A549 (cell line): ENCODE measurements around the gene LRRC71. TPM values are rescaled to one million over a fixed set of nuclear protein-coding genes. Genes with fewer than 3 reads are reported as not detected.

Experiments
- ATAC-seq, 2 experiments: fragments of 200-7000 bp in 1 of 2; fragments of >200 bp in 1 of 2; cut with Nextera tagmentation in 1 of 2; cut with Tn5 transposase in 1 of 2; 3 replicates each; pipeline versions ENCODE4 v1.8.0 to v1.9.1; 2018 to 2020; ENCODE audit warnings: mild to moderate bottlenecking in 1 of 2, moderate library complexity in 1 of 2
- CTCF ChIA-PET: fragments of 300-600 bp; sonication (Branson Sonifier 250); formaldehyde crosslinking; extraction: SDS; loops from one replicate; lab custom pipeline; 2021; ENCODE audit warnings: antibody characterized with exemption, inconsistent platforms; lab: Yijun Ruan, JAX
- POLR2A ChIA-PET: fragments of 350-600 bp; formaldehyde crosslinking; extraction: SDS; loops from one replicate; lab custom pipeline; 2021; ENCODE audit warnings: antibody characterized with exemption, inconsistent platforms; lab: Yijun Ruan, JAX
- DNase-seq, 2 experiments: peaks; one replicate each; pipeline versions ENCODE4 v3.0.0 to v3.0.0-alpha.2; 2011 to 2016; ENCODE audit warnings: low read depth in 1 of 2, low spot score in 1 of 2
- FAIRE-seq: peaks from 2 replicates; lab custom pipeline; 2011; peaks lifted over from hg19 to GRCh38; lab: Jason Lieb, UNC
- H3K27ac ChIP-seq, 2 experiments: fragments of >200 bp; sonication (Bioruptor Twin); formaldehyde crosslinking; 3 replicates each; pipeline ENCODE4 v1.5.1; 2016 to 2017
- H3K4me1 ChIP-seq: fragments of >200 bp; sonication (Bioruptor Twin); formaldehyde crosslinking; 3 replicates; pipeline ENCODE4 v1.6.1; 2016
- H3K4me2 ChIP-seq: fragments of >200 bp; sonication (Bioruptor Twin); formaldehyde crosslinking; 3 replicates; pipeline ENCODE4 v1.6.1; 2016
- H3K4me3 ChIP-seq: fragments of >200 bp; sonication (Bioruptor Twin); formaldehyde crosslinking; 3 replicates; pipeline ENCODE4 v1.5.1; 2016
- H3K9me3 ChIP-seq: fragments of >200 bp; sonication (Bioruptor Twin); formaldehyde crosslinking; 3 replicates; pipeline ENCODE4 v1.6.1; 2016
- BHLHE40 ChIP-seq: IDR thresholded peaks from 2 replicates; pipeline ENCODE4 v1.6.1; 2012; ENCODE audit warnings: low read depth, low read length, inconsistent platforms
- CBX2 ChIP-seq: fragments of 200-600 bp; sonication (generic); IDR thresholded peaks from 2 replicates; pipeline ENCODE4 v1.6.1; 2016; ENCODE audit warnings: low read depth, mild to moderate bottlenecking, borderline replicate concordance
- EHMT2 ChIP-seq: fragments of 200-600 bp; sonication (generic); IDR thresholded peaks from 2 replicates; pipeline ENCODE4 v1.6.1; 2016; ENCODE audit warnings: antibody characterized with exemption, low read depth, mild to moderate bottlenecking, moderate library complexity
- FOSB ChIP-seq: fragments of 250-450 bp; sonication (Bioruptor Pico); IDR thresholded peaks from 2 replicates; pipeline ENCODE4 v1.5.0; 2020; ENCODE audit warnings: mild to moderate bottlenecking, moderate library complexity
- GATA3 ChIP-seq: IDR thresholded peaks from 2 replicates; pipeline ENCODE4 v1.6.1; 2012; ENCODE audit warnings: borderline replicate concordance
- HOXA7 ChIP-seq: fragments of 250-450 bp; sonication (Bioruptor Pico); IDR thresholded peaks from 2 replicates; pipeline ENCODE4 v1.5.0; 2020; ENCODE audit warnings: mild to moderate bottlenecking, moderate library complexity
- HOXB5 ChIP-seq: fragments of 250-450 bp; sonication (Bioruptor Pico); IDR thresholded peaks from 2 replicates; pipeline ENCODE4 v1.5.0; 2020; ENCODE audit warnings: mild to moderate bottlenecking, moderate library complexity
- JUN ChIP-seq, 2 experiments: fragments of >200 bp; sonication (Bioruptor Twin); formaldehyde crosslinking; IDR thresholded peaks; 2 replicates in 1 of 2; 3 replicates in 1 of 2; pipeline ENCODE4 v1.6.1; 2016 to 2017
- MAFK ChIP-seq: fragments of 450-650 bp; IDR thresholded peaks from 2 replicates; pipeline ENCODE4 v1.6.1; 2014; ENCODE audit not compliant: partially characterized antibody
- NPAS2 ChIP-seq: fragments of 250-450 bp; sonication (Bioruptor Pico); IDR thresholded peaks from 2 replicates; pipeline ENCODE4 v1.8.0; 2022; ENCODE audit warnings: mild to moderate bottlenecking, moderate library complexity, borderline replicate concordance
- NR3C1 ChIP-seq: fragments of >200 bp; sonication (Bioruptor Twin); formaldehyde crosslinking; IDR thresholded peaks from 3 replicates; pipeline ENCODE4 v1.6.1; 2017
- POLR2AphosphoS2 ChIP-seq: conservative IDR thresholded peaks from 2 replicates; pipeline ENCODE4 v1.6.1; 2012; ENCODE audit warnings: low read length, improper control_type of control experiment, inconsistent platforms
- RAD21 ChIP-seq, 2 experiments: fragments of >200 bp in 1 of 2; sonication (Bioruptor Twin) in 1 of 2; formaldehyde crosslinking in 1 of 2; IDR thresholded peaks in 1 of 2; conservative IDR thresholded peaks in 1 of 2; 2 replicates in 1 of 2; 3 replicates in 1 of 2; pipeline ENCODE4 v1.6.1; 2012 to 2018; ENCODE audit warnings: inconsistent platforms in 1 of 2
- RARB ChIP-seq: fragments of 250-450 bp; sonication (Bioruptor Pico); IDR thresholded peaks from 2 replicates; pipeline ENCODE4 v1.8.0; 2021; ENCODE audit warnings: mild to moderate bottlenecking, moderate library complexity
- REST ChIP-seq: fragments of 200-600 bp; sonication (generic); IDR thresholded peaks from 2 replicates; pipeline ENCODE4 v1.6.1; 2016; ENCODE audit warnings: antibody characterized with exemption, mild to moderate bottlenecking, moderate library complexity
- RFX5 ChIP-seq: fragments of 450-650 bp; IDR thresholded peaks from 2 replicates; pipeline ENCODE4 v1.7.1; 2014; ENCODE audit warnings: antibody characterized with exemption, mild to moderate bottlenecking, moderate library complexity
- RNF2 ChIP-seq: fragments of 200-600 bp; sonication (generic); IDR thresholded peaks from 2 replicates; pipeline ENCODE4 v1.6.1; 2016; ENCODE audit warnings: low read depth, mild to moderate bottlenecking, antibody characterized with exemption, moderate library complexity, borderline replicate concordance
- TFCP2L1 ChIP-seq: fragments of 250-450 bp; sonication (Bioruptor Pico); IDR thresholded peaks from 2 replicates; pipeline ENCODE4 v1.5.0; 2021; ENCODE audit warnings: mild to moderate bottlenecking
- WGBS: methylation state at CpG from one replicate; pipeline ENCODE4 v1.1.6; 2017; ENCODE audit errors: missing lambda C conversion rate; 5-methylcytosine and 5-hydroxymethylcytosine counted together
- polyA plus RNA-seq, 4 experiments: library from polyadenylated mRNA; depleted of rRNA in 3 of 4; stranded (reverse); fragments of >200 nt; fragmentation: RNase III in 1 of 4; extraction: RNeasy Plus Mini Kit Qiagen cat#74134 plus additional on column Dnase treatment in 1 of 4; gene quantifications; 2 replicates in 3 of 4; 3 replicates in 1 of 4; pipeline ENCODE4 v1.2.3, GENCODE V29; 2011 to 2017
- TF ChIP-seq, protein P1 (sequence below): fragments of 250-450 bp; sonication (Bioruptor Pico); IDR thresholded peaks from 2 replicates; pipeline ENCODE4 v1.5.0; 2020; ENCODE audit warnings: low read depth, mild to moderate bottlenecking, moderate library complexity
- TF ChIP-seq, protein P2 (sequence below): IDR thresholded peaks from 2 replicates; pipeline ENCODE4 v1.6.1; 2012; ENCODE audit warnings: low read depth, borderline replicate concordance
- TF ChIP-seq, protein P3 (sequence below): fragments of 450-650 bp; IDR thresholded peaks from 2 replicates; pipeline ENCODE4 v1.6.1; 2014; ENCODE audit warnings: antibody characterized with exemption

LRRC71 gene
- polyA plus RNA-seq, 2 of the 4 experiments (the other 2 are of a cell fraction), result 0.10 TPM; not detected in 1

DNA sequence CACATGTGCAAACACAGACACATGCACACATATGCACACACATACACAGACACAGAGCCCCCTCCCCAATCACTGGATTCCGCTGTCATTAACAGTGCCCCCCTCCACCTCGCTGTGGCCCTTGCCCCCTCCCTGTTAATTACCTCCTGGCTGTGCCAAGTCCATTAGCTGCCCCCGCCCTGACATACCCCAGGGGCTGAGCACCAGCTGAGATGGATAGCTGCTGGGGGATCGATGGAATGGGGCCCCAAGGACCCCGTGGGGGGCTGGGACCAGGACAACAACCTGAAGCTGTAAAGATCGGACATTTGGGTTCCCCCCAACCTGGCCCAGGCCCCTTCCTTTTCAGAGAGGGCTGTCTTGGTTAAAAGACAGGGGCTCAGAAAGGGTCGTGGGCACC lies 36.5 kb upstream of the LRRC71 start:
- no peak for DNase-seq
- H3K27ac ChIP-seq, result no peak overlapping the region
- H3K9me3 ChIP-seq, result no peaks in the 10 kb centered on the region
- H3K4me1 ChIP-seq, result no peaks in the 10 kb centered on the region
- TF ChIP-seq REST, result no peak
- ChIA-PET CTCF (interaction anchor here (0.9 to 20.8 kb wide), 12 partner anchors 8 to 222 kb away, joined by 3 to 341 read pairs (median 6); partner anchors contain the start of genes INSRR, LRRC71, NTRK1 and PEAR1), POLR2A (no interaction called here)
- no peak for ATAC-seq
- no peak overlapping the region for H3K4me3 ChIP-seq
- no peak for FAIRE-seq
- H3K4me2 ChIP-seq, result no peak overlapping the region
- 38% methylated on average over 4 of the region's 7 CpGs for WGBS

DNA sequence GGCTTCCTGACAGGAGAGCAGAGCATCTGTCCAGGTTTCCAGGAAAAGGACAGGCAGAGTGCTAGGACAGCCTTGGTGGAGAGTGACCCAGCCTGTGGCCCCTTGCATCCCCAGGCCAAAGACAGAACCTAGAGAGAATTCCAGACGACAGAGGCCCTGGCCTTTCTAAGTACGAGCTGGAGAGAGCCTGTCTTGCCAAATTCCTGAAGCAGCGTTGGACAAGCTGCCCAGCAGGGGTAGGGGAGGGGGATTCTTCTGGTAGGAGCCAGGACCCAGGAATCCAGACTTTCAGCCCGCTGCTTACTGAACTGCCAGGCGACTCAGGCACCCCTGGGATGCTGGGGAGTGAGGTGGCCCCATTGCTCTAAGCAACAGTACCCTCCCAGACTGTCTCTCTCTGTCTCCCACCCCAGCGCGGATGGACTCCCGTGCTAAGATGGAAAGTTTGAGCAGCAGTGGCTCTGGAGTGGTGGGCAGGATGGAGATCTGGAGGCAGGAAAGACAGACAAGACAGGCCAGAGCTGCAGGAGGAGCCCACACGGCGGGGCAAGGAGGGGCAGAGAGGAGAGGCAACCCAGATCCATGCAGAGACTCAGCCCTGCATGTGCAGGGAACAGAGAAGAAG lies 35.8 kb upstream of the LRRC71 start:
- 63% methylated on average over 10 of the region's 10 CpGs for WGBS
- POLR2A ChIA-PET, result no interaction called here
- CTCF ChIA-PET, result interaction anchor here (0.8 to 20.8 kb wide), 14 partner anchors 7 to 223 kb away, joined by 3 to 341 read pairs (median 4); partner anchors contain the start of genes INSRR, LRRC71, NTRK1 and PEAR1

GRCh38 chr1:156885314-156885713 lies 35.1 kb upstream of the LRRC71 start:
- 65% methylated on average over 1 of the region's 1 CpG for WGBS
- H3K4me1 ChIP-seq, result no peaks in the 10 kb centered on the region
- H3K27ac ChIP-seq, result no peak overlapping the region
- no peak for FAIRE-seq
- POLR2A ChIA-PET, result no interaction called here
- no peak overlapping the region for H3K4me3 ChIP-seq
- no peak for ATAC-seq
- H3K4me2 ChIP-seq, result no peak overlapping the region
- no peak for DNase-seq
- CTCF ChIA-PET, result interaction anchor here (0.6 to 20.8 kb wide), 12 partner anchors 11 to 230 kb away, joined by 3 to 341 read pairs (median 6); partner anchors contain the start of genes INSRR, LRRC71 and NTRK1
- TF ChIP-seq RARB (CRISPR knock-in tag) (no peak), BHLHE40 (no peak)
- H3K9me3 ChIP-seq, result no peaks in the 10 kb centered on the region

More for the DNA sequence above, 35.8 kb upstream of the LRRC71 start:
- Histone ChIP-seq H3K9me3 (no peaks in the 10 kb centered on the region), H3K4me2 (no peak overlapping the region), H3K4me3 (no peak overlapping the region), H3K27ac (no peak overlapping the region), H3K4me1 (no peaks in the 10 kb centered on the region)
- DNase-seq (no peak), FAIRE-seq (no peak), ATAC-seq (peak in 1 of 2 experiments; percentile 12; a peak in 3 of 6 replicates)
- no peak for TF ChIP-seq EHMT2
- TF ChIP-seq POLR2AphosphoS2, result no peak
- TF ChIP-seq TFCP2L1 (CRISPR knock-in tag), result no peak
- TF ChIP-seq HOXA7 (CRISPR knock-in tag), result no peak
- TF ChIP-seq FOSB (CRISPR knock-in tag), result no peak
- TF ChIP-seq, protein P1, sequence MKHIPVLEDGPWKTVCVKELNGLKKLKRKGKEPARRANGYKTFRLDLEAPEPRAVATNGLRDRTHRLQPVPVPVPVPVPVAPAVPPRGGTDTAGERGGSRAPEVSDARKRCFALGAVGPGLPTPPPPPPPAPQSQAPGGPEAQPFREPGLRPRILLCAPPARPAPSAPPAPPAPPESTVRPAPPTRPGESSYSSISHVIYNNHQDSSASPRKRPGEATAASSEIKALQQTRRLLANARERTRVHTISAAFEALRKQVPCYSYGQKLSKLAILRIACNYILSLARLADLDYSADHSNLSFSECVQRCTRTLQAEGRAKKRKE (CRISPR knock-in tag), result no peak
- TF ChIP-seq BHLHE40, result no peak
- no peak for TF ChIP-seq GATA3
- no peak for TF ChIP-seq RNF2
- TF ChIP-seq NR3C1, result no peak
- TF ChIP-seq HOXB5, result no peak
- no peak for TF ChIP-seq RFX5
- TF ChIP-seq, protein P2, sequence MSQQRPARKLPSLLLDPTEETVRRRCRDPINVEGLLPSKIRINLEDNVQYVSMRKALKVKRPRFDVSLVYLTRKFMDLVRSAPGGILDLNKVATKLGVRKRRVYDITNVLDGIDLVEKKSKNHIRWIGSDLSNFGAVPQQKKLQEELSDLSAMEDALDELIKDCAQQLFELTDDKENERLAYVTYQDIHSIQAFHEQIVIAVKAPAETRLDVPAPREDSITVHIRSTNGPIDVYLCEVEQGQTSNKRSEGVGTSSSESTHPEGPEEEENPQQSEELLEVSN, result no peak
- TF ChIP-seq NPAS2 (CRISPR knock-in tag), result no peak
- TF ChIP-seq CBX2, result no peak
- no peak for TF ChIP-seq RAD21 (conservative IDR thresholded peaks at IDR 0.05 in 1 of 2, IDR thresholded peaks at IDR 0.05 in 1 of 2)
- no peak for TF ChIP-seq JUN (IDR thresholded peaks at IDR 0.05)
- TF ChIP-seq, protein P3, sequence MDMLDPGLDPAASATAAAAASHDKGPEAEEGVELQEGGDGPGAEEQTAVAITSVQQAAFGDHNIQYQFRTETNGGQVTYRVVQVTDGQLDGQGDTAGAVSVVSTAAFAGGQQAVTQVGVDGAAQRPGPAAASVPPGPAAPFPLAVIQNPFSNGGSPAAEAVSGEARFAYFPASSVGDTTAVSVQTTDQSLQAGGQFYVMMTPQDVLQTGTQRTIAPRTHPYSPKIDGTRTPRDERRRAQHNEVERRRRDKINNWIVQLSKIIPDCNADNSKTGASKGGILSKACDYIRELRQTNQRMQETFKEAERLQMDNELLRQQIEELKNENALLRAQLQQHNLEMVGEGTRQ, result no peak
- no peak for TF ChIP-seq MAFK
